H1 (cell line): ENCODE measurements around the gene SH3PXD2B. TPM values are rescaled to one million over a fixed set of nuclear protein-coding genes. Genes with fewer than 3 reads are reported as not detected.

Experiments used
- CTCF ChIA-PET: fragments of 300-600 bp; sonication (Branson Sonifier 250); formaldehyde crosslinking; loops from one replicate; lab custom pipeline; 2021; ENCODE audit not compliant: partially characterized antibody; lab: Charles Lee
- POLR2A ChIA-PET: fragments of 300-600 bp; sonication (Branson Sonifier 250); formaldehyde crosslinking; loops from one replicate; lab custom pipeline; 2021; ENCODE audit warnings: inconsistent platforms; ENCODE audit not compliant: partially characterized antibody; lab: Charles Lee
- DNase-seq, 2 experiments: peaks; one replicate each; pipeline versions ENCODE4 v3.0.0 to v3.0.0-alpha.2; 2010 to 2022; ENCODE audit warnings: low spot score in 2 of 2, low read depth in 1 of 2, mixed read lengths in 1 of 2
- FAIRE-seq: peaks from 2 replicates; lab custom pipeline; 2011; peaks lifted over from hg19 to GRCh38; lab: Jason Lieb, UNC
- H2AFZ ChIP-seq: 2 replicates; pipeline ENCODE4 v1.8.1; 2012; ENCODE audit warnings: low read length, inconsistent platforms
- H2AK5ac ChIP-seq: 2 replicates; pipeline ENCODE4 v1.6.1; 2013; ENCODE audit warnings: low read depth, low read length
- H2BK120ac ChIP-seq: replicated peaks from 2 replicates; pipeline ENCODE3; 2013; ENCODE audit warnings: low read depth, low read length, inconsistent platforms
- H2BK12ac ChIP-seq: 2 replicates; pipeline ENCODE4 v1.6.1; 2013; ENCODE audit warnings: low read depth, low read length
- H2BK15ac ChIP-seq: 2 replicates; pipeline ENCODE4 v1.6.1; 2013; ENCODE audit warnings: low read length
- H2BK20ac ChIP-seq: 2 replicates; pipeline ENCODE4 v1.6.1; 2013; ENCODE audit warnings: low read length
- H2BK5ac ChIP-seq: 2 replicates; pipeline ENCODE4 v1.6.1; 2013; ENCODE audit warnings: low read depth, low read length
- H3K14ac ChIP-seq: 2 replicates; pipeline ENCODE4 v1.6.1; 2013; ENCODE audit warnings: inconsistent platforms; ENCODE audit not compliant: insufficient read length
- H3K18ac ChIP-seq: 2 replicates; pipeline ENCODE4 v1.6.1; 2013; ENCODE audit warnings: low read length; ENCODE audit errors: extremely low read depth
- H3K23ac ChIP-seq: 2 replicates; pipeline ENCODE4 v1.6.1; 2013; ENCODE audit warnings: inconsistent platforms; ENCODE audit not compliant: insufficient read length
- H3K23me2 ChIP-seq: 2 replicates; pipeline ENCODE4 v1.6.1; 2013; ENCODE audit warnings: low read depth, low read length
- H3K27ac ChIP-seq: 2 replicates; pipeline ENCODE4 v1.6.1; 2011; ENCODE audit warnings: low read depth, low read length, inconsistent platforms
- H3K27me3 ChIP-seq, 4 experiments: replicated peaks in 1 of 4; 1 replicate in 1 of 4; 2 replicates in 3 of 4; pipeline versions ENCODE4 v1.6.1 to v1.8.1; 2011 to 2013; ENCODE audit warnings: low read length in 3 of 4, mild to moderate bottlenecking in 3 of 4, inconsistent platforms in 2 of 4, mixed read lengths in 2 of 4, moderate library complexity in 1 of 4; ENCODE audit not compliant: control insufficient read depth in 3 of 4, insufficient read depth in 3 of 4; ENCODE audit errors: extremely low read depth in 1 of 4
- H3K36me3 ChIP-seq, 4 experiments: 2 replicates each; pipeline versions ENCODE4 v1.6.1 to v1.8.1; 2011 to 2013; ENCODE audit warnings: mild to moderate bottlenecking in 4 of 4, low read length in 3 of 4, moderate library complexity in 2 of 4, control low read depth in 1 of 4, inconsistent platforms in 1 of 4; ENCODE audit not compliant: insufficient read depth in 4 of 4, control insufficient read depth in 2 of 4
- H3K4ac ChIP-seq: replicated peaks from 2 replicates; pipeline ENCODE3; 2013; ENCODE audit warnings: low read length, low read depth, mixed read lengths, inconsistent platforms; ENCODE audit not compliant: insufficient read length
- H3K4me1 ChIP-seq, 4 experiments: replicated peaks in 1 of 4; 1 replicate in 1 of 4; 2 replicates in 3 of 4; pipeline versions ENCODE4 v1.6.1 to v1.8.1; 2011 to 2013; ENCODE audit warnings: low read length in 3 of 4, inconsistent platforms in 2 of 4, mixed read lengths in 1 of 4; ENCODE audit not compliant: insufficient read depth in 4 of 4, control insufficient read depth in 3 of 4
- H3K4me2 ChIP-seq, 2 experiments: 2 replicates each; pipeline versions ENCODE4 v1.6.1 to v1.8.1; 2011 to 2013; ENCODE audit warnings: low read depth in 2 of 2, low read length in 2 of 2, control low read depth in 1 of 2, inconsistent platforms in 1 of 2, mild to moderate bottlenecking in 1 of 2; ENCODE audit not compliant: insufficient read depth in 1 of 2
- H3K4me3 ChIP-seq, 4 experiments: fragments of 200-600, 300-600 bp in 1 of 4; sonication (generic), shearing (Covaris generic), sonication (Bioruptor Twin) in 1 of 4; 2 replicates each; pipeline versions ENCODE4 v1.5.1 to v1.8.1; 2011 to 2016; ENCODE audit warnings: low read length in 4 of 4, low read depth in 3 of 4, control low read depth in 2 of 4, inconsistent platforms in 2 of 4, mild to moderate bottlenecking in 2 of 4, mixed read lengths in 1 of 4, moderate library complexity in 1 of 4; ENCODE audit not compliant: insufficient read depth in 2 of 4; ENCODE audit errors: extremely low read depth in 1 of 4
- H3K56ac ChIP-seq: replicated peaks from 2 replicates; pipeline ENCODE3; 2013; ENCODE audit warnings: low read depth, mild to moderate bottlenecking, mixed read lengths, low read length, inconsistent platforms; ENCODE audit not compliant: insufficient read length
- H3K79me1 ChIP-seq: 2 replicates; pipeline ENCODE4 v1.6.1; 2013; ENCODE audit warnings: low read depth, low read length, control low read depth
- H3K79me2 ChIP-seq, 2 experiments: 2 replicates each; pipeline versions ENCODE4 v1.6.1 to v1.8.1; 2012 to 2013; ENCODE audit warnings: low read length in 2 of 2, mild to moderate bottlenecking in 2 of 2, inconsistent platforms in 1 of 2; ENCODE audit not compliant: insufficient read depth in 2 of 2, control insufficient read depth in 1 of 2
- H3K9ac ChIP-seq, 4 experiments: replicated peaks in 1 of 4; 1 replicate in 1 of 4; 2 replicates in 3 of 4; pipeline versions ENCODE4 v1.6.1 to v1.8.1; 2011 to 2013; ENCODE audit warnings: low read depth in 3 of 4, low read length in 3 of 4, control low read depth in 2 of 4, mild to moderate bottlenecking in 2 of 4, moderate library complexity in 2 of 4, inconsistent platforms in 1 of 4; ENCODE audit errors: extremely low read depth in 1 of 4
- H3K9me3 ChIP-seq, 2 experiments: 2 replicates each; pipeline versions ENCODE4 v1.6.1 to v1.8.1; 2012 to 2013; ENCODE audit warnings: mild to moderate bottlenecking in 2 of 2, moderate library complexity in 2 of 2, control low read depth in 1 of 2, inconsistent platforms in 1 of 2, low read depth in 1 of 2, low read length in 1 of 2, mixed read lengths in 1 of 2; ENCODE audit not compliant: insufficient read depth in 2 of 2
- H4K20me1 ChIP-seq, 2 experiments: replicated peaks in 1 of 2; 2 replicates each; pipeline versions ENCODE3 to v1.8.1; 2011 to 2013; ENCODE audit warnings: inconsistent platforms in 2 of 2, low read length in 2 of 2, mild to moderate bottlenecking in 1 of 2; ENCODE audit not compliant: insufficient read depth in 2 of 2, control insufficient read depth in 1 of 2
- H4K5ac ChIP-seq: 2 replicates; pipeline ENCODE4 v1.6.1; 2013; ENCODE audit warnings: low read length, low read depth, mixed read lengths, inconsistent platforms; ENCODE audit not compliant: insufficient read length
- H4K8ac ChIP-seq: 2 replicates; pipeline ENCODE4 v1.8.0; 2013; ENCODE audit warnings: mild to moderate bottlenecking, moderate library complexity, low read length, inconsistent platforms; ENCODE audit not compliant: insufficient read depth; ENCODE audit errors: extremely low read depth
- H4K91ac ChIP-seq: replicated peaks from 2 replicates; pipeline ENCODE3; 2013; ENCODE audit warnings: low read length, mixed read lengths, inconsistent platforms; ENCODE audit not compliant: insufficient read length
- HDAC6 ChIP-seq: IDR thresholded peaks from one replicate; pipeline ENCODE4 v1.7.1; 2012; ENCODE audit warnings: low read depth, mild to moderate bottlenecking, inconsistent platforms, low read length, moderate library complexity
- NRF1 ChIP-seq: IDR thresholded peaks from 2 replicates; pipeline ENCODE4 v1.6.1; 2011; ENCODE audit warnings: mild to moderate bottlenecking, low read depth, low read length, improper control_type of control experiment
- POLR2AphosphoS5 ChIP-seq: IDR thresholded peaks from 2 replicates; pipeline ENCODE4 v1.6.1; 2011; ENCODE audit warnings: low read depth, low read length
- POU5F1 ChIP-seq: IDR thresholded peaks from 2 replicates; pipeline ENCODE4 v1.6.1; 2011; ENCODE audit warnings: low read depth, mild to moderate bottlenecking, low read length, moderate library complexity
- RXRA ChIP-seq: IDR thresholded peaks from 2 replicates; pipeline ENCODE4 v1.6.1; 2011; ENCODE audit warnings: low read depth, mild to moderate bottlenecking, low read length, moderate library complexity; ENCODE audit not compliant: insufficient read depth
- SP2 ChIP-seq: IDR thresholded peaks from 2 replicates; pipeline ENCODE4 v1.6.1; 2012; ENCODE audit warnings: mild to moderate bottlenecking, low read length, inconsistent platforms
- SUZ12 ChIP-seq: fragments of 200-600 bp; sonication (generic); IDR thresholded peaks from 2 replicates; pipeline ENCODE4 v1.6.1; 2012; ENCODE audit warnings: mild to moderate bottlenecking, inconsistent platforms, low read length, moderate library complexity, mixed read lengths
- TAF1 ChIP-seq: IDR thresholded peaks from 2 replicates; pipeline ENCODE4 v1.6.1; 2011; ENCODE audit warnings: mild to moderate bottlenecking, low read depth, low read length
- TAF7 ChIP-seq: optimal IDR thresholded peaks from 2 replicates; pipeline ENCODE3; 2011; ENCODE audit warnings: low read depth, mild to moderate bottlenecking, inconsistent platforms, low read length, moderate library complexity, borderline replicate concordance
- TBP ChIP-seq: IDR thresholded peaks from 2 replicates; pipeline ENCODE4 v1.6.1; 2011; ENCODE audit warnings: low read depth, low read length, improper control_type of control experiment
- YY1 ChIP-seq: IDR thresholded peaks from 2 replicates; pipeline ENCODE4 v1.6.1; 2011; ENCODE audit warnings: low read depth, mild to moderate bottlenecking, low read length
- WGBS, 2 experiments: shearing (Covaris generic) in 1 of 2; methylation state at CpG; one replicate each; pipeline versions ENCODE4 v1.1.6 to v1.1.7; 2013 to 2015; ENCODE audit warnings: low lambda C conversion rate in 2 of 2, mixed read lengths in 2 of 2, inconsistent platforms in 1 of 2, low coverage in 1 of 2, missing lambda C conversion rate in 1 of 2; ENCODE audit not compliant: insufficient replicate concordance in 2 of 2, insufficient coverage in 1 of 2, insufficient read length in 1 of 2; ENCODE audit errors: extremely low coverage in 1 of 2, missing lambda C conversion rate in 1 of 2; 5-methylcytosine and 5-hydroxymethylcytosine counted together
- polyA plus RNA-seq, 7 experiments: library from polyadenylated mRNA; depleted of rRNA in 3 of 7; stranded (reverse) in 5 of 7; unstranded in 2 of 7; fragments of >200 nt in 5 of 7; fragments of 200-250 nt in 2 of 7; gene quantifications; 1 replicate in 5 of 7; 2 replicates in 1 of 7; 4 replicates in 1 of 7; pipeline versions ENCODE4 v1.2.1 to v1.2.3, GENCODE V29; 2011 to 2013; ENCODE audit warnings: missing spikeins in 2 of 7, mixed read lengths in 2 of 7
- total RNA-seq: library from RNA; stranded (reverse); fragmentation: NEBNext Ultra II Directional; extraction: Animal tissue kit (Norgen Biotek cat#: 25700); gene quantifications from 2 replicates; pipeline ENCODE4 v1.2.1, GENCODE V29; 2021
- TF ChIP-seq, protein P1 (sequence below), 3 experiments: IDR thresholded peaks; 1 replicate in 2 of 3; 2 replicates in 1 of 3; pipeline versions ENCODE4 v1.5.1 to v1.6.1; 2011; ENCODE audit warnings: low read length in 3 of 3, mild to moderate bottlenecking in 3 of 3, inconsistent platforms in 2 of 3, low read depth in 1 of 3, moderate library complexity in 1 of 3; ENCODE audit not compliant: insufficient read depth in 1 of 3; ENCODE audit errors: control extremely low read depth in 1 of 3

SH3PXD2B gene
- total and polyA plus RNA-seq, 2 of the 8 experiments (the other 6 are each of a cell fraction or from before 2014, with no cell fraction given) = 32.9 to 72.9 TPM

DNA sequence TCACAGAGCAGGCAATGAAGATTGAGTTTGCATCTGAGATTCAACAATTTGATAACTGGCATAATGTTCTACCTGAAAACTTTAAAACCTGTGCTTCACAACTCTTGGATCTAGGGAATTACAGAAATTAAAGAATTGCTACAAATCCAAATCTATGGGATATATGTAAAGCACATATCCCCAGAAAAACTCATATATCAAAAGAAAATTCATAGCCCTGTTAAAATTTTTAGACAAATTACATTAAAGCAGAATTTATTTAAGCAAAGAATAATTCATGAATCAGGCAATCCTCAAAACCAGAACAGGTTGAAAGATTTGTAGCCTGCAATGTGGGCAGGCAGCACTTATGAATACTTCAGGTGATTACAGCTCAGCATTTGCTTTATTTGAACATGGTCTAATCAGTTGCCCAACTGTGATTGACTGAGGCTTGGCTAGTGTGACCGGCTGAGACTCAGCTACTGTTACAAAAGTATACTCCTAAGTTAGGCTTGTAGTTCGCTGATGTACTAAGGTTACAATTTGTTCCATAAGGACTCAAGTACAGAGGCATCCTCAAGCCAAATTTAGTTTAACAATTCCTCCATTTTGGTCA lies 160.5 kb downstream of the SH3PXD2B start:
- no peak for TF ChIP-seq SP2
- TF ChIP-seq TAF7 = no peak
- no peak for TF ChIP-seq HDAC6
- no peak for TF ChIP-seq NRF1
- no peak for TF ChIP-seq TBP
- no peak for TF ChIP-seq POLR2AphosphoS5
- no peak for TF ChIP-seq SUZ12
- no peak for TF ChIP-seq POU5F1
- no peak for TF ChIP-seq TAF1
- TF ChIP-seq YY1 = no peak
- TF ChIP-seq RXRA = no peak
- TF ChIP-seq, protein P1, sequence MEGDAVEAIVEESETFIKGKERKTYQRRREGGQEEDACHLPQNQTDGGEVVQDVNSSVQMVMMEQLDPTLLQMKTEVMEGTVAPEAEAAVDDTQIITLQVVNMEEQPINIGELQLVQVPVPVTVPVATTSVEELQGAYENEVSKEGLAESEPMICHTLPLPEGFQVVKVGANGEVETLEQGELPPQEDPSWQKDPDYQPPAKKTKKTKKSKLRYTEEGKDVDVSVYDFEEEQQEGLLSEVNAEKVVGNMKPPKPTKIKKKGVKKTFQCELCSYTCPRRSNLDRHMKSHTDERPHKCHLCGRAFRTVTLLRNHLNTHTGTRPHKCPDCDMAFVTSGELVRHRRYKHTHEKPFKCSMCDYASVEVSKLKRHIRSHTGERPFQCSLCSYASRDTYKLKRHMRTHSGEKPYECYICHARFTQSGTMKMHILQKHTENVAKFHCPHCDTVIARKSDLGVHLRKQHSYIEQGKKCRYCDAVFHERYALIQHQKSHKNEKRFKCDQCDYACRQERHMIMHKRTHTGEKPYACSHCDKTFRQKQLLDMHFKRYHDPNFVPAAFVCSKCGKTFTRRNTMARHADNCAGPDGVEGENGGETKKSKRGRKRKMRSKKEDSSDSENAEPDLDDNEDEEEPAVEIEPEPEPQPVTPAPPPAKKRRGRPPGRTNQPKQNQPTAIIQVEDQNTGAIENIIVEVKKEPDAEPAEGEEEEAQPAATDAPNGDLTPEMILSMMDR (IDR thresholded peaks at IDR 0.05; ENCODE audit: control extremely low read depth in 1 of 3, insufficient read depth in 1 of 3, low read depth in 1 of 3, low read length in 3 of 3) = no peak
- H2BK20ac ChIP-seq = no peak overlapping the region
- no peak overlapping the region for H2BK120ac ChIP-seq
- no peaks in the 10 kb centered on the region for H3K79me1 ChIP-seq
- no peak overlapping the region for H2BK15ac ChIP-seq
- H4K20me1 ChIP-seq = no peaks in the 10 kb centered on the region
- H2BK5ac ChIP-seq = no peak overlapping the region
- H3K14ac ChIP-seq = no peak overlapping the region
- no peak overlapping the region for H2AK5ac ChIP-seq
- no peak overlapping the region for H3K4ac ChIP-seq
- no peak for DNase-seq
- H3K9me3 ChIP-seq = no peaks in the 10 kb centered on the region
- FAIRE-seq = no peak
- peaks cover 0 to 4% (median 0%) of the 10 kb centered on the region in 4 experiments; a peak in 1 of 7 replicates for H3K4me1 ChIP-seq
- 90% methylated on average over 2 of the region's 2 CpGs; no CpG with 5 or more reads in 1 of the 2 experiments for WGBS, 2 experiments
- CTCF ChIA-PET = interaction anchor here (0.6 to 3.1 kb wide), 26 partner anchors 8 to 298 kb away, joined by 3 to 17 read pairs (median 3); no protein-coding TSS in a partner anchor
- no peak overlapping the region for H3K4me2 ChIP-seq
- H3K27ac ChIP-seq = no peak overlapping the region
- no peaks in the 10 kb centered on the region for H3K36me3 ChIP-seq
- H3K56ac ChIP-seq = no peak overlapping the region
- H4K91ac ChIP-seq = no peak overlapping the region
- no peaks in the 10 kb centered on the region for H3K23me2 ChIP-seq
- POLR2A ChIA-PET = interaction anchor here (1.0 kb wide), 1 partner anchor 11 kb away, joined by 3 read pairs; the partner anchor contains the start of gene UBTD2
- H3K9ac ChIP-seq = no peak overlapping the region
- no peak overlapping the region for H3K23ac ChIP-seq
- no peak overlapping the region for H2BK12ac ChIP-seq
- no peaks in the 10 kb centered on the region for H3K27me3 ChIP-seq
- no peaks in the 10 kb centered on the region for H3K79me2 ChIP-seq
- no peak overlapping the region for H2AFZ ChIP-seq
- H4K8ac ChIP-seq = no peak overlapping the region
- no peak overlapping the region for H4K5ac ChIP-seq
- no peak overlapping the region for H3K18ac ChIP-seq
- H3K4me3 ChIP-seq = no peak overlapping the region
